NCI-H2029 (cell line): ENCODE data around the gene NDUFA7.
"Not testable (repeated sequence)": the region's sequence is repeated elsewhere in the genome, so short reads cannot be mapped to it uniquely, and the experiment has no call there.

Experiments
- DNase-seq: peaks from one replicate; lab custom pipeline; 2025; lab: John Stamatoyannopoulos, UW

NDUFA7 gene

GRCh38 chr19:8264248-8264647 is 56.9 kb downstream of the NDUFA7 start:
- not testable (repeated sequence) for DNase-seq

GRCh38 chr19:8262431-8262830 is 58.7 kb downstream of the NDUFA7 start:
- no peak for DNase-seq

GRCh38 chr19:8261881-8262280 is 59.3 kb downstream of the NDUFA7 start:
- DNase-seq, result no peak

- DNase-seq, result no peak
These were observed 59.8 kb downstream of the NDUFA7 start for GRCh38 chr19:8261347-8261746.
